Measurements from ENCODE around the gene WFIKKN2.

The WFIKKN2 gene

GRCh38 chr17:50882851-50883250, 47.5 kb downstream of the WFIKKN2 start:
- DNase-seq (ENCODE audit: low read depth): peak; percentile 37
- no peak overlapping the region for H3K4me3 ChIP-seq (replicated peaks; ENCODE audit: low read depth, low read length)
- no peak for TF ChIP-seq CTCF (IDR thresholded peaks at IDR 0.05; ENCODE audit: low read length, missing control alignments)

- H3K4me3 ChIP-seq (replicated peaks; ENCODE audit: low read depth, low read length): no peak overlapping the region
- DNase-seq (ENCODE audit: low read depth): no peak
- no peak for TF ChIP-seq CTCF (IDR thresholded peaks at IDR 0.05; ENCODE audit: low read length, missing control alignments)
Observed at GRCh38 chr17:50883850-50884438, 48.6 kb downstream of the WFIKKN2 start.

- no peak overlapping the region for H3K4me3 ChIP-seq (replicated peaks; ENCODE audit: low read depth, low read length)
- peak; percentile 31 for DNase-seq (ENCODE audit: low read depth)
- no peak for TF ChIP-seq CTCF (IDR thresholded peaks at IDR 0.05; ENCODE audit: low read length, missing control alignments)
Observed at GRCh38 chr17:50884439-50885311, 49.3 kb downstream of the WFIKKN2 start.

GRCh38 chr17:50887705-50888245, 52.4 kb downstream of the WFIKKN2 start:
- no peak for DNase-seq (ENCODE audit: low read depth)
- no peak overlapping the region for H3K4me3 ChIP-seq (replicated peaks; ENCODE audit: low read depth, low read length)
- no peak for TF ChIP-seq CTCF (IDR thresholded peaks at IDR 0.05; ENCODE audit: low read length, missing control alignments)

- no peak overlapping the region for H3K4me3 ChIP-seq (replicated peaks; ENCODE audit: low read depth, low read length)
- no peak for DNase-seq (ENCODE audit: low read depth)
- TF ChIP-seq CTCF (IDR thresholded peaks at IDR 0.05; ENCODE audit: low read length, missing control alignments): no peak
Observed at GRCh38 chr17:50889528-50890118, 54.2 kb downstream of the WFIKKN2 start.

- DNase-seq (ENCODE audit: low read depth): no peak
- no peak for TF ChIP-seq CTCF (IDR thresholded peaks at IDR 0.05; ENCODE audit: low read length, missing control alignments)
- no peak overlapping the region for H3K4me3 ChIP-seq (replicated peaks; ENCODE audit: low read depth, low read length)
Observed at GRCh38 chr17:50890675-50891516, 55.5 kb downstream of the WFIKKN2 start.

All from fibroblast of pulmonary artery (primary cell).